ENCODE results near the gene MEIOC.
"Not testable (repeated sequence)": the region's sequence is repeated elsewhere in the genome, so short reads cannot be mapped to it uniquely, and the experiment has no call there.

The MEIOC gene

GRCh38 chr17:44655983-44656710 lies at the start of gene MEIOC:
TSS of gene MEIOC (plus strand) at chr17:44656468. CDS start at chr17:44656614, 146 bp downstream.
- intact Hi-C loops (cut with DNase I), result no loop called here
- peak in 3 of 42 donors; percentile 11 to 22 (median 13) for DNase-seq

DNA sequence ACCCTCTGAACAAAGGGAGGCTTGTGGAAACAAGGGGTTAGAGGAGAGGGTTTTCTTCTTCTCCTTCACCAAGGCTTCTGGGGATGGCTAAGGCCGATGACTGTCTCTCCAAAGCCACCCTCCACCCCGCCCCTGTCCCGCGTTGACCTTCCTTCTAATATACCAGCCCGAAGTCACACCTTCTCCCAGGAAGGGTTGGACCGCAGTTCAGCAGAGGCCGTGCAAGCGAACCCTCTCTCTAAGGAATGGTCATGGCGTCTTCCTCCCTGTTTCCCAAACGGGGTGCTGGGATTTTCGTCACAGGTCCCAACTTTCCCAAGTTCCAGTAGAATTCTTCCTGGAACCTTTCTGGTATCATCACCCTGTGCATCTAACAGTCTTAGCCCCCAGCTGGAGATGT lies 49.6 kb upstream of the MEIOC start:
- DNase-seq, result no peak
- intact Hi-C loops (cut with DNase I), result no loop called here

GRCh38 chr17:44607836-44608690 lies 48.2 kb upstream of the MEIOC start:
- intact Hi-C loops (cut with DNase I), result no loop called here
- no peak for DNase-seq

DNA sequence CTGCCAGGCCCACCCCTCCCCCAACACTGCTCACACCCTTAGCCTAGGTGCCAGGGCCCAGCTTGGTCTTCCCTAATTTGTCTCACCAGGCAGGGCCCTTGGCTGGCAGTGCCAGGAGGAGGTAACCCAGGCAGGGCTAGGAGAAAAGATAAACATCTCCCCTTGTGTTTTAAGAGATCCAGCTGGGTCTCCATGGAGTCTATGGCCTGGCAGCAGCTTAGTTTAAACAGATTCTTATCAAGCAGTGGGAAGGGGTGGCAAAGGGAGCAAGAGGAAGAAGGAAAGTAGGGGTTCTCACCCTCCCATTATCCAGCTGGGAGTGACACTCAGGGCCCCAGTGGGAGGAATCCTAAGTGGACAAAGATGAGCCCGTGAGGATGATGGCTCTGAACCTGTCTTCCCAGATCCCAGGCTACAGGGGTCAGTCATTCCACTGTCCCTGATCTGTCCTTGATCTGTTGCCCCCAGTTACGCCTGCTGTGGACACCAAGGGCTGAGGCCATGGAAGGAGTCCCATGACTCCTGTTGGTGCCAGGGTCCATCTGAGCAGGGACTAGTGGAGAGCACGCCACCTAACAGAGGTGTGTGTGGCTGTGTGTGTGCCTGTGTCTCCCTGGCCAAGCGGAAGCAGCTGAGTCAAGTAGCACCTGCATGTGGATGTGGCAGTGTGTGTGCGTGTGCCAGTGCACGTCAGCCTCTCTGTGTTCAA lies 47.4 kb upstream of the MEIOC start:
- intact Hi-C loops (cut with DNase I), result no loop called here
- no peak for DNase-seq

DNA sequence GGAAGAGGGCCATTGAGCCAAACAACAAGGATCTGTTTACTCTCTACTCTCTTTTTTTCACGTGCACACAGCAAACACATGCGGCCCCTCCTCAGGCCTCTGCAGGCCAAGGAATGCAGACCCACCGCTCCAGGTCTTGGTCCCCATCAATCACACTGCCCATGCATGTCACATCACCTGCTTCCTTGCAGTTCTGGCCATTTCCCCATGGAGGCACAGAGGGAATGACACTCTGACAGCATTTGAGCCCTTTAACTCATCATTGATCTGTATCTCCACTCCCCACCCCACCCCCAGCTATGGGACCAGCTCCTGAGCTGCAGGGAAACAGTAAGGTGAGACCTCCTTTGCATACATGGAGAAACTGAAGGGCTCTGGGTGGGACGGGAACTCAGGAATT lies 45.9 kb upstream of the MEIOC start:
- intact Hi-C loops (cut with DNase I), result no loop called here
- DNase-seq, result no peak

GRCh38 chr17:44610871-44611270 lies 45.4 kb upstream of the MEIOC start:
- no peak for DNase-seq
- intact Hi-C loops (cut with DNase I), result no loop called here

- no peak for DNase-seq
- intact Hi-C loops (cut with DNase I), result no loop called here
Observed at GRCh38 chr17:44614862-44615261, 41.4 kb upstream of the MEIOC start.

DNA sequence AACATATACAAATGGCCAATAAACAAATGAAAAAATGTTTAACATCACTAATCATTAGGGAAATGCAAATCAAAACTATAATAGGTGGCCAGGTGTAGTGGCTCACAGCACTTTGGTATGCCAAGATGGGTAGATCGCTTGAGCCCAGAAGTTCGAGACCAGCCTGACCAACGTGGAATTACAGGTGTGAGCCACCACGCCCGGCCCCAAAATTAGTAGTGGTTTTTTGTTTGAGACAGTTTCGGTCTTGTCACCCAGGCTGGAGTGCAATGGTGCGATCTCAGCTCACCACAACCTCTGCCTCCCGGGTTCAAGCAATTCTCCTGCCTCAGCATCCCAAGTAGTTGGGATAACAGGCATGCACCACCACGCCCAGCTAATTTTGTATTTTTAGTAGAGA lies 37.6 kb upstream of the MEIOC start:
- DNase-seq; intact Hi-C loops (cut with DNase I): not testable (repeated sequence)

- intact Hi-C loops (cut with DNase I), result no loop called here
- DNase-seq, result no peak
Observed at GRCh38 chr17:44623070-44623725, 33.1 kb upstream of the MEIOC start.

DNA sequence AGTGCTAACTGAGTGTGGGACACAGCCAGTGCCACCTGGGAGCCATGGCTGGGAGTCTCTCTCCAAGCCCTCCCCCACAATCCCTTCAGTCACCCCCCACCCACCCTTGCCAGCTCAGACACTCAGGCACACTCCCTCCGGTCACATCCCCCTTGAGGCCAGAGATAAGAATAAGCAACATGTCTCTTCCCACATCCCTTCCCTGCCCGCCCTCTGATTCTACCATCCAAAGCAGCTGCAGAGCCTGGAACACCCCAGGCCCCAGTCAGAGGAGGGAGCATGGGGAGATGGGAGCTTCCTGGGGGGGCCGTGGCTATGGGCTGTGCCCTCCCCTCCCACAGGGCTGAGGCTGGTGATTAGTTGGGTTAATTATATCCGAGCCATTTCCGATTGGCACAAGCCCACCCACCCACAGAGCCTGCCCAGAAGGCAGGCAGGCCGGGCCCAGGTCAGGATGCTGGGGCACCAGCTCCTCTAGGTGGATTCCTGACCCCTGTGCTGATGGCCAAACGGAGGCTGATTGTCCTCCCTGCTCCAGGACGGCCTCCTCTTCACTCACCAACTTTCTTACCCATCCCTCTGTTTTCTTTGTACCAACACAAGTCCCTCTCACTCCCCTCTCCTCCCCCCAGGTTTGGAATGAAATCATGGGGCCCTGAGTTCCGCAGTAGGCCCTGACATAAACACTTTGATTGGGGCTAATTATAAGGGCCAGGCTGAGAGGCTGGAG lies 28.6 kb upstream of the MEIOC start:
- intact Hi-C loops (cut with DNase I), result no loop called here
- DNase-seq, result no peak

- DNase-seq, result peak in 39 of 42 donors; percentile 6 to 67 (median 38)
- intact Hi-C loops (cut with DNase I), result no loop called here
Observed at GRCh38 chr17:44628243-44629188, 27.8 kb upstream of the MEIOC start.

DNA sequence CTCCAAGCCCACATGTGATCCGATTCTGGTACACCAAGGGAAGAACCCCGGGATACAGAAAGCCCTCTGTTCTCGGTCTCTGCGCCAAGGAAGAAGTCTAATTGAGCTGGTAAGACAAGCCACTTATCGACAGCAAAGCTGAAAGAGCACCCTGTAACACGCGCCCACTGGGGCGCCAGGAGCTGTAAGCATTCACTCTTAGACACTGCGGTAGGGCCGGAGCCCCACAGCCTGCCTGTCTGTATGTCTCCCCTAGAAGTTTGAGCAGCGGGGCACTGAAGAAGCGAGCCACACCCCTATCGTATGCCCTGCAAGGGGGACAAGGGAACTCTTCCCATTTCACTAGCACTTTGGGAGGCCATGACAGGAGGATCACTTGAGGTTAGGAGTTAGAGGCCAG lies 27.0 kb upstream of the MEIOC start:
- intact Hi-C loops (cut with DNase I), result no loop called here
- no peak for DNase-seq

DNA sequence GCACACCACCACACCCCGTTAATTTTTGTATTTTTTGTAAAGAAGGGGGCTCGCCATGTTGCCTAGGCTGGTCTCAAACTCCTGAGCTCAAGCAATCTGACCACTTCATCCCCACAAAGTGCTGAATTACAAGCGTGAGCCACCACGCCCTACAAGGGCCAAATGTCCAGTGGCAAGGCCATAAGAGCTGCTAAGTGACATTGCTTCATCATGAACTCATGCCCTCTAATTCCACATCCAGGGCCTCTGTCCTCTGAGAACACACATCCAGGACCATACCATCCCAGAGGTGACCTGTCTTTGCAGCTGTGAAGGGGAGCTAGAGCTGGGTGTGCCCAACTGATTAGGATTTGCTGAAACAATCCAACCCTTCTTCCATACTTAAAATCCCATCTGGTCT lies 25.6 kb upstream of the MEIOC start:
- no peak for DNase-seq
- intact Hi-C loops (cut with DNase I), result loop anchor here (10.0 kb wide), 1 partner anchor 96 kb away; no protein-coding TSS in a partner anchor

DNA sequence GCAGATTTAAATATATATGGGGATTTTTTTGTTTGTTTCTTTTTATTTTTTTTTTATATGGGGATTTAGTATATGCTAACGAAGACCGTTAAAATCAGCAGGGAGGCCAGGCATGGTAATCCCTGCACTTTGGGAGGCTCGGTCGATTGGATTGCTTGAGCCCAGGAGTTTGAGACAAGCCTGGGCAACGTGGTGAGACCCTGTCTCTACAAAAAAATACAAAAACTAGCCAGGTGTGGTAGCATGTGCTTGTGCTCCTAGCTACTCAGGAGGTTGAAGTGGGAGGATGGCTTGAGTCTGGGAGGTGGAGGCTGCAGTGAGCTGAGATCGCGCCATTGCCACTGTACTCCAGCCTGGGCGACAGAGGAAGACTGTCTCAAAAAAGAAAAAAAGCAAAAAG lies 22.3 kb upstream of the MEIOC start:
- no peak for DNase-seq
- intact Hi-C loops (cut with DNase I), result loop anchor here (10.0 kb wide), 1 partner anchor 99 kb away; no protein-coding TSS in a partner anchor

DNA sequence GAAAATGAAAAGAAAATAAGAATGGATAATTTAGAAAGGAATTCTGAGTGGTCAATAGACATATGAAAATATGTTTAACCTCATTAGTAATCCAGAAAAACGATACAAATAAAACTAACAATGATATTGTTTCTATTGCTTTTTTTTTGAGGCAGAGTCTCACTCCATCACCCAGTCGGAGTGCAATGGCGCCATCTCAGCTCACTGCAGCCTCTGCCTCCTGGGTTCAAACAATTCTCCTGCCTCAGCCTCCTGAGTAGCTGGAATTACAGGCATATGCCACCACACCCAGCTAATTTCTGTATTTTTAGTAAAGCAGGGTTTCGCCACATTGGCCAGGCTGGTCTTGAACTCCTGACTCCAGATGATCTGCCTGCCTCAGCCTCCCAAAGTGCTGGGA lies 21.9 kb upstream of the MEIOC start:
- DNase-seq, result not testable (repeated sequence)
- intact Hi-C loops (cut with DNase I), result loop anchor here (10.0 kb wide), 1 partner anchor 100 kb away; no protein-coding TSS in a partner anchor

DNA sequence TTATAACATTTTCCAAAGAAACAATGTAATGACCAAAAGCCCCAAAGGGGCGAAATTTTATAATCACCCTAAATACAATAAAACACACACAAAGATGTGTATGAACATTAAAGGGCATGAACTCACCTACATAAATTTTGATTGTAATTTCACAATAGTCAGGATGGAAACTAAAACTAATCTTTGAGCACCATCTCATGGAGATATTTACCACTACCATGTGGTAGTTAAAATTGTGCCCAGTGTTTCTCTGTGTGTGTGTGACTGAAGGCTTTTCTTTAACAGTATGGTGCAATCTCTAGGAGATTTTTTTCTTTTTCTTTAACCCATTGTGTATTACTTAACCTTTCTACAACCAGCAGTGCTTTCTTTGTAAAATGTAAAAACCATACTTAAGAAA lies 19.7 kb upstream of the MEIOC start:
- intact Hi-C loops (cut with DNase I), result loop anchor here (10.0 kb wide), 1 partner anchor 102 kb away; no protein-coding TSS in a partner anchor
- no peak for DNase-seq

GRCh38 chr17:44637066-44637465 lies 19.2 kb upstream of the MEIOC start:
- no peak for DNase-seq
- intact Hi-C loops (cut with DNase I), result loop anchor here (10.0 kb wide), 1 partner anchor 102 kb away; no protein-coding TSS in a partner anchor

All from head of caudate nucleus (tissue), 42 donors.